Activated CD8-positive, alpha-beta memory T cell treated with anti-CD3 and anti-CD28 coated beads, Interleukin-2, amount 50 U/mL, for 4 hours (primary cell): Measurements from ENCODE around the gene ABI1.

ENCODE experiments used
- DNase-seq: peaks from one replicate; pipeline ENCODE4 v3.0.0-alpha.2; 2020

The ABI1 gene

DNA sequence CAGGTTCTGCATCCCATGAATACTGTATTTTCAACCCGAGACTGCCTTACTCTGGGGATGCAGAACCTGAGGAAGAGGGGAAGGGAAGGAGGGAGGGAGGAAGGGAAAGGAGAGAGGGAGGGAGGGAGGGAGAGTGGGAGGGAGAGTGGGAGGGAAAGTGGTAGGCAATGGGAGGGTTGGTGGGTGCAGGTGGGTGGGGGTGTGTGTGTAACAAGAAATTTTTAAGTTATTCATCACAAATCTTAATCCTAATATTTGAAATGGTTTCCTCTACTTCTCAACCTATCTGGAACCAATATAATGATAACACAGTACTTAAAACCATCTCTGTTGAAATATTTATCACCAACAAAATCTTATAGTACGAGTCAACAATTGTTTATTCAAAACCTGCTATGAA is 95.2 kb downstream of the ABI1 start:
- no peak for DNase-seq

DNA sequence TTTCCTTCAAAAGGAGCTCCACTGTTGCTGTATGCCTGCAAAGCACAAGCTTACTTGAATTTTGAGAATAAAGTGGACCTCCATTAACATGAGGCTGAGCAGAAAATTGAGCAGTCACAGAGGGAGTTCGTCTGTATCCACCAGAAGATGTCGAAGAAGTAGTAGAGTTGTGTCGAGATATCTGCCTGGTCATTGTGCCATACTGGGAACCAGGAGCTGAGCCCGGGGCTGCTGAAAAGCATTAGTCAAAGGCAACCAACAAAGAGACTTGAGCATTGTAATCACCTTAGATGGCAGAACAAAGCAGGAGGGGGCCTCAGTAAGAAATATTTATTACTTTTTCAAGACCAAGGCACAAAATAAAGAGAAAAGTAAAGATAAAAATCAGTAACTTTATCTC is 101.8 kb downstream of the ABI1 start:
- no peak for DNase-seq

DNA sequence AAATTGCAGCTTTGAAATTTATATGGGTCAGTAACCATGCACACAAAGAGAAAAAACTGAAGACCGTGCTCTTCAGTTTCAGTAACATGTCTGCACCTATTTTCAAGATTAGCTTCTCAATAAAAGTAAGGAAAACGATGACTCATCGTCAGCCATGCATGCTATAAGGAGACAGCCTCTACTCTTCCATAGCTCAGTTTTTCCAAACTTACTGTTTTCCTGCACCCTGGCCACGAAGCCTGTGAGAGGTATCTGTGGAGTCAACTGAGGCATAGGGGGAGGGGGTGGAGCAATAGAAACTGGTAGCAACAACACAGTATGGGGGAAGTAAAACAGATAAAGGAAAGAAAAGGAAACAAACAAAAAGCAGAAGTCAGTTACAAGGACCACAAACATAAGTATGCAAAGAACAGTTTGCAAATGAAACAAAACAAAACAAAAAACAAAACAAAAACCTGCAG is 105.3 kb downstream of the ABI1 start:
- no peak for DNase-seq

DNA sequence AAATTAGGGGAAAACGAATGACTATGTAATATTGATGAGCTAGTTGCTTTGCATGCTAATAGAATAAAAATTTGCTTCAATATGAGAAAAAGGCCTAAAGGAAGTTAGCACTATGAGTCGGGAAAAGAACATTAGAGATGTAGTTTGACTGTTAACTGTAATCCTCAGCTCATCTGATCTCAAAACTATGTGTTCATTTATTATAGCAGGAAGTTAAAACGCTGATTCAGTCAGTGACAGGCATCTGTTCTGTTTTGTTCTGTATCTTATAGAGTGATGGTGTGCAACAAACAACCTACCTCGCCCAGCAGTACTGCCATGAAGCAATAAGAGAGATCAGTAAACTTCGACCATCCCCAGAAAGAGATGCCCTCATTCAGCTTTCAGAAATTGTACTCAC is 114.7 kb downstream of the ABI1 start:
- no peak for DNase-seq

DNA sequence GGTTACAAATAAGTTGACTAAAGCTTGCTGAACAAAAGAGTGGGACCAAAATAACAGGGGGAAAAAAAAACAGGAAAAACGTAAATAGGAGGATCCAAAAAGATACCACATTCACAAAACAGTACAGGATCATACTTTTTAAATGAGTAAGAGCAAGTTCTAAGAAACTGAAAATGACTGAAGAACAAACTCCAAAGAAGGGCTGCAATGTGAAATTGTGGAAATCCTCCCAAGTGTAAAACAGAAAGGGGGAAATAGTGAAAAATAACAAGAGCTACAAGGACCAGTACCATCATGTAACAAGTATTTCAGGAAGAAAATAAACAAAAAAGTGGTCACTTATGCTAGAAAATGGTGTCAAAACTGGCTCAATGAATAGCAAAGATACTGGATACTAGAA is 116.9 kb downstream of the ABI1 start:
- DNase-seq = no peak

DNA sequence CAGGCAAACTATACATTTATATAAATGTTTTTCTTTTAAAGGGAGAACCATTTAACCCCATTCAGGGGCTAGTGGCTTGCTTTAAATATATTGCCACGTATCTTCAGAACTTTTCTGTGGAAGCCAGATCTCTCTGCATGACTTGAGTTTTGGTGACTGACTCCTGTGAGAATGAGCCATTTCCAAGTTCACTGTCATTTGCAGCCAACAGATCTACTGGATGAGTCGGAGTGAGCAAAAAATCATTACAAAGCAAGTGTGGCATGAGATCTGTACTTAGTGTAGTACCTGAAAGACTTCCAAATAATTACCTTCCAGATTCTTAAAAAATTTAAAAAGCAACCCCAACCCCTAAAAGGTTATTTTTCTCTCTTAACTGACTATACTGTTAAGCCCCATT is 117.7 kb downstream of the ABI1 start:
- no peak for DNase-seq

DNA sequence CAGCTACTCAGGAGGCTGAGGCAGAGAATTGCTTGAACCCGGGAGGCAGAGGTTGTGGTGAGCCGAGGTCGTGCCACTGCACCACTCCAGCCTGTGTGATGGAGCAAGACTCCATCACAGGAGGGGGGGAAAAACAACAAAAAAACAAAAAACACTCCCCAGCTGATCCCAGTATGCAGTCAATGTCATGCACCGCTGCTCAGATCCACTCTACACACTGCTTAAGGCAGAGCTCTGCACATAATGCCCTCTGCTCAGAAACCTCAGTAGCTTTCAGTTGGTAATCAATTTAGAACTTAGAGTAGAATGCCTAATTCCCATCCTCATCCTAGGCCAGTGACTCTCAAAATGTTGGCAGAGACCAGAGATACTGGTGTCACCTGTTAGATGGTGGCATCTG is 119.4 kb downstream of the ABI1 start:
- no peak for DNase-seq

DNA sequence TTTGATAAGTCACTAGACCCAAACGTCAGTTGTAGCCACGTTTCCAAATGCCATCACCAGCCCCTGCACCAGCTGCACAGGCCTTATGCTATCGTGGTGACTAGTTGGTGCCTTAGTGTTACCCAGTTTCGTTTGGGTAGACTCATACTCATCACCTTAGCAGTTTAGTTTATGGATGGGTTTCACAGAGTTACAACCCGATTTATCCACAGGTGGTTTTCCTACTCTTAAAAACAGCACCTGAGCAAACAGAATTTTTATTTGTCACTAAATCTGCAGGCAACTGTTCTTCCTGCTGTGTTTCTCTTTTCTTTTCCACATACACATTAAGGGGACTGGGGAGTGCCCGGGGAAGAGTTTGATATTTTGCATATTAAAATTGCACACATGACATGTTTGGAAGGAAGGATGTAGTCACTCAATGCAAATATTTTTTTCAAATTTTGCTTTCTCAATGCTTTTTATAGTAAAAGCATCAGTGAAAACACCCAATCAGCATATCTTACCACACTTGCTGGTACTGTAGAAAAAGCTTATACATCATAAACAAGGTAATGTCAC is 121.6 kb downstream of the ABI1 start:
- no peak for DNase-seq

DNA sequence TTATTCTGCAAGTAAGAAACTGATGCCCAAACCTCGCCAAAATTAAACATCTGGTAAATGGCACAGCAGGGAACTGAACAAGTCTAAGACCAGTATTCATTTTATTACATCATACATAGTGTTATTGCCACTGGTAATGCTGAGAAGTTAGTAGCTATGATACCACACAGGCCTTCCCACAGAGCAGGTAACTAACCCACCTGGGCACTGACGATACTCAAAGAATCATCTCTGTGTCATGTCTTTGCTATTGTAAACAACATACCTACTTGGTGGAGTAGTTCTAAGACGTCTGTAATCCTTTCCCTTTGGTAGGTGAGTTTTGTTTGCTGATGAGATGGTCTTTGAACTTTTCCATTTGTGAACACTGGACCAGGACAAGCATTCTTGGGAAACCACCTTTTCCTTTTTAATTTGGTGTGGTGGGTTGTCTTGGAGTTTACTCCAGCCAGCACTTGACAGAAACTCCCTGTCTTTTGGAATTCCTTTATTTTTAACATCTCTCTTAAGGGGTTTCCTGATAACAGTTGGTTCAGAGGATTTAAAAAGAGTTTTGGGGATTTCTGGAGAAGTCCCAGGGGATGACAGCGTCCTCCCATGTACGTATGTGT is 122.4 kb downstream of the ABI1 start:
- DNase-seq = no peak

DNA sequence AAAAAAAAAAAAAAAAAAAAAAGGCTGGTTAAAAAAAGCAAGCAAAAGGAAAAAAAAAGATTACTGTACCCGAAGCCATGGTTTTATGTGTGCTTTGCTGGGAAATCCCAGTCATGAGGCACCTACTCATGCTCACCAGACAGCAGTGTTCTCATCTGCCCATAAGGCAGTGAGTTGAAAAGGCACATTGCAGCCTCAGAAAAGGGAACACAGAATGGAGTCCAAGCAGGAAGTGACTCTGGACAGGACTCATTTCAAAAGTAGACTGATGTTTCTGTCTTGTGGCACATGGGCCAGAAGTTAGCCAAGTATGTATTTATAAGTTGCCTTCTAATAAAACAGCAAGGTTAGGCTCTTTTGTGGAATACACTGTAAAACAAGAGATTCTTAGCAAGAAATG is 123.0 kb downstream of the ABI1 start:
- no peak for DNase-seq

DNA sequence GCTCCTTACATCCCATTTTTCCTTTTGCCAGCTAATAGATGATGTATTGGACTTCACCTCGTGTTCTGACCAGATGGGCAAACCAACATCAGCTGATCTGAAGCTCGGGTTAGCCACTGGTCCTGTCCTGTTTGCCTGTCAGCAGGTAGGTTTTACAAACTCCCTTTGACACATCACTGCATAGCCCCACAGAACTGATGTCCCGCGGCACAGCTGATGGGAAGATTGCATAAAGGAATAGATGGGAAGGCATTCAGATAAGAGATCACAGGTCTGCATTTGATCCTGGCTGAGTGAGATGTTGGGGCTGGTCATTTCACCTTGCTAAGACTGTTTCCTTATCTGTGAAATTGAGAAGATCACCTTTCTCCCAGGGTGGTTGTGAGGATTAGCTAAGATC is 125.3 kb downstream of the ABI1 start:
- no peak for DNase-seq

DNA sequence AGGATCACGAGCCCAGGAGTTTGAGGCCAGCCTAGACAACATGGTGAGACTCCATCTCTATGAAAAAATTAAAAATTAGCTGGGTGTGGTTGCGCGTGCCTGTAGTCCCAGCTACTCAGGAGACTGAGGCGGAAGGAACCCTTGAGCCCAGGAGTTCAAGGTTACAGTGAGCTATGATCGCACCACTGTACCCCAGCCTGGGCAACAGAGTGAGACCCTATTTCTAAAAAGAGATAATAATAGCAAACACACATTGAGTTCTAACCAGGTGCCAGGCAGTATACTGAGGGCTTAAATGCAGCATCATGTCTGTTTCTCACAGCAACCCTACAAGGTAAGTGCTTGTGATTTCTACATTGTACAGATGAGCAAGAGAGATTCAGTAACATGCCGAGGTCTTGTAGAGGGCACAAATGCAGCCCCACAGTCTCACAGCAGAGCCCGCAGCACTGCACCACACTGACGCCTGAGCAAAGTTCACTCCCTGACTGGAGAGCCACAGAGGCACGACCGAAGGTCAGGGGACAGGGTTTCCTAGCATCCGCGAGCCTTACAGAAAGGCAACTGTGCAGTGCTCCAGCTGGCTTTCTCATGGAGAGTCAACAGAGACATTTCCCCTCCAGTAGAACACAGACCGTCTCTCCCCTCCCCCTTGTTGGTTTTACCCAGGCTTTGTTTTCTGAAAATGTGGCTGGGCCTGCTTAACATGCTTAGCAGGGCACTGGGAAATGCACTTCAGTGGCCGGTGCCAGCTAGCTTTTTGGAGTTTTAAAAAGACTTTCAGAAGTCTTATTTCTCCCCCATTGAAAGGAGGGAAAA is 126.8 kb downstream of the ABI1 start:
- DNase-seq = no peak

DNA sequence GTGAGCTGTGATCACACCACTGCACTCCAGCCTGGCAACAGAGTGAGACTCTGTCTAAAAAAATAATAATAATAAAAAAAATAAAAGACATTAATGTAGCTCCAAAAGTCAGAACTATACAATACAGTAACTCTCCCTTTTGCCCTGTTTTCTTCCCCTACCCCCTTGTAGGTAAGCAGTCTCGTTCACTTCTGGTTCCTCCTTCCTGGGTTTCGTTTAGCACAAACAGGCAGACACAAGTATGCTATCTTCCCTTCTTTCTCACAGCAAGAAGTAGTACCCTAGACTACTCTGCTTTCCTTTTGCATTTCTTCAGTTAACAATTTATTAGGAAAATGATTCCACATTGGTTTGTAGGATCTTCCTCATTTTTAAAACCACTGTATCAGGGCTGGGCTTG is 130.2 kb downstream of the ABI1 start:
- no peak for DNase-seq

DNA sequence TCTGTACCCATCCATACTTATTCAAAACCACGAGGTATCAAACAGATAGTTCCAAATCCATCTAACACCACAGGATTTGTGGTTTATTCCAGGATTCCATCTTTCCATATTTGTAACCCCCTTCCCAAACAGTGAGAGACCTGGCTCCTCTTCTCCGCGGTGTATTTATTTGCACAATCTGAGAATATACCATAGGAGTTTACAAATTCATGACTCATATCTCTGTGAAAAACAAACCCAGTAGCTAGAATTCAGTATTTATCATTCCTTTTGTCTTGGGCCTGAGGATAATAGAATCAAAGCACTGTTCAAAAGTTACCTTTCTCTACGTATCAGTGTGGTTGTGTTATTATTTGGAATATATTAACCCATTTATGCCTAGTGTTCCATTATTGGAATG is 131.4 kb downstream of the ABI1 start:
- no peak for DNase-seq

DNA sequence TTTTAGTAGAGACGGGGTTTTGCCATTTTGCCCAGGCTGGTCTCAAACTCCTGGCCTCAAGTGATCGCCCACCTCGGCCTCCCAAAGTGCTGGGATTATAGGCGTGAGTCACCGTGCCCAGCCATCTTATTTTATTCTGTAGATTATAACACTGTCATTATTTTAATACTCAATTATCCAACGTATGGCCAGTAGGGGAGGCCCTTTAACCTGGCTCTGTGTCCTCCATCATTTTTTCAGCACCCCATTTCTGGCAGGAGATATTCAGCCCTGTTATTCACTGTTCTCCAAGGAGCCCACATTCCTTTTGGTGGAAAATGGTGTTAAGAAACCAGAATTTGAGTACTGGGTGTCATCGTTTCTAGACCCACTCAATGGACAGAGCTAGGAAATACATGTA is 131.8 kb downstream of the ABI1 start:
- no peak for DNase-seq

DNA sequence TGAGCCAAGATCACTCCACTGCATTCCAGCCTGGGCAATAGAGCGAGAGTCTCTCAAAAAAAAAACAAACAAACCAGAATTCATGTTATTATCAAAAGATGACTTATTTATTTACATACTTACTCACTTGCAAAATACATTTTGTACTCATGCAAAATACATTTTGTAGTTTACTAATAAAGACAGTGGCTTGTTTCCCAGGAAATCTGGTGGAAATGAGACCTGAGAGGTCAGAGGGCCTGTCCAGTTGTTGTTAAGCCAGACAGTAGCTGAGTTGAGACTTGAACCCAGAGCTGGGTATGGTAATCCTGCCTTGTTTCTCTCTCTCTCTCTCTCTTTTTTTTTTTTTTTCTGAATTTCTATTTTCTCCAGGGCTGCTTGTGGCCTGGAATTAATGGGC is 133.8 kb downstream of the ABI1 start:
- no peak for DNase-seq

DNA sequence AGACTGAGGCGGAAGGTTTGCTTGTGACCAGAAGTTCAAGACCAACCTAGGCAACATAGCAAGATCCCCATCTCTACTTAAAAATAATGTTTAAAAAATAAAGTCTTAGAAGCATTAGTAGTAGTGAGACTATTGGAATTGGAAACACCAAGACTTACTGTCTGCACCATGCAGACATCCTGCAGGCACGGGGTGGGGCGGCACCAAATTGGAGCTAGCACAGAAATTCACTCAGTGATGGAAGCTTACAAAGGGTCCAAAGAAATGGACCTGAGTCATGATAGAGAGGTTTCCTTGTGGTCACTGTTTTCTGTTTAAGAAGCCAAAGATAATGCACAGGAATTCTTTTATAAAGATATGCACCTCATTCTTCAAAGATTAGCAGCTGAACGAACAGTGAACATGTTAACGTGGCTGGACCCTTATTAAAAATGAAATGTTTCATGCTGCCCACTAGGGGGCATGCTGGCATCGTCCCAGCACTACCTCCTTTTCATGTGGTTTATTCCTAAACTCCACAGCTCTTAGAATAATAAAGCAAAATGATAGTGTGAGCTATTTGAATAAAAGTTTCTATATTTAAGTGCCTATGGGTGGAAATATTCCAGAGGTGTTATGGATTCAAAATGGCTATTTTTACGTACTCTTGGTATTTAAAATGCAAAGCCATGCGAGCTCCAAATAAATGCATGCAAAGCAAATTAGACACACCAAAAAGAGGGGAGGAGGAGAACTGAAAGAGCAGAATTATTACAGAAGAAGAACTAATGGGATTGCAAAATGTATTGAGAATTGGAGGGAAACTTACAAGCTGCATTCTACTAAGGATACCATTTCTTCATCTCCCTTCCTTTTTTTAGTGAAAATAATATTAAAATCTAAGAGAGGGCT is 134.7 kb downstream of the ABI1 start:
- peak; percentile 41 for DNase-seq

DNA sequence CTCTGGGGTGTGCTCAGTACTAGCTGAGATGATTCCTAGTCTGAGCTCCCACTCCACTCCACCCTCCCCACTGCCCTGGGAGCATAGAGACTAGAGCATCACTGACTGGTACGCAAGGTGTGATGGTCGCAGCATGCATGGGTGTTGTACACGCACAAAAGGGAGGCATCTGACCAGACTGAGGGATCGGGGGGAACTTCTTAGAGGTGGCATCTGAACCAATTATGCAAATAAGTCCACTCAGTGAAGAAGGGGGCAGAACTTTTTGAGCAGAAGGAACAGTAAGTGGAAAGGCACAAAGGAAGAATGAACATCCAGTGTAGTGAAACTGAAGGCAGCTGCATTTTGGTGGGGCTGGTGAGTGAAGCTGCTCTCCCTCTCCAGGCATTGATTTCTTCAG is 137.7 kb downstream of the ABI1 start:
- no peak for DNase-seq

DNA sequence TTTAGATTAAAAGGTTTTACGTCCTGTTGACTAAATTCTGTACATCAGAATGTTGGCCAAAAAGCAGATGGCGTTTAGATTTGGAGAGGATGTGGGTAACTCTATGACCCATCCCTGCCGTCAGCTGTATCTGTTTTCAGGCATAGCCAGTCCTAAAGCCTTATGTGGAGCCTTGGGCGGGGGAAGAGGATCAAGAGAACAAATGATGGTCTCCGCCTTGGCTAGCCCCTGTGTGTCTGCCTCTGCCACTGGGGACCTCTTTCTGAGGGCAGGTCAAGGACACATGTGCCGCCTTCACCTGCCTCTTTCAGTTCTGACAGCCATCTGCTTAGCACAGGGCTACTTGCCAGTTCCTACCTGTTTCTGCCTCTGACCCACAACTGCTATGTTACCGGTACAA is 139.2 kb downstream of the ABI1 start:
- DNase-seq = peak; percentile 24

DNA sequence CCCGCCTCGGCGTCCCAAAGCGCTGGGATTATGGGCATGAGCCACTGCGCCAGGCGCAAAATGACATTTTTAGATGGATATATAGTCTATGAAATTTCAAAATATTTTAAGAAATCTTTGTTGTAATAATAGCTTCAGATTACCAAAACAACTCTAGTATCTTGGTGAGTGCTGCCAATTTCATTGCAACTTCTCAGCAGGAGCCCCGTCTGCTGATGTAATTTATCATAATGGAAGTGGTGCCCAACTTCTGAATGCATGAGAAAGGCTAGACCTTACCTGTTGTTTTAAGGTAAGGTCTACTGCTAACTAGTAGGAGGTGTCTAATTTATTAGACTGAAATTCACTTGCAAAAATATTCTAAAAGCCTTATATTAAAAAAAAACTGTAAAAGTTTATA is 143.3 kb downstream of the ABI1 start:
- no peak for DNase-seq

DNA sequence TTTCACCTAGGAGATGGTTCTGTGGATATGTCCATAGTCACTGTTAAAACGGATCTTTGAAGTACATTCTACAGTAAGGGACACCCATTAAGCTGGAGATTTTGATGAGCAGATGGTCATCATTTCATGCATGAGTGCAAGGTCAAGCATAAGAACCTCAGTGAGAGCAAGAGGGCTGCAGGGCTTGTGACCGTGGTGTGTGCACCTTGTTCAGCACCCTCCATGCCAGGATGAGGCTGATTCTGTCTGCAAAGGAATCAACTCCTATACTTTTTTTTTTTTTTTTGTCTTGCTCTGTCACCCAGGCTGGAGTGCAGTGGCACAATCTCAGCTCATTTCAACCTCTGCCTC is 145.6 kb downstream of the ABI1 start:
- DNase-seq = no peak

DNA sequence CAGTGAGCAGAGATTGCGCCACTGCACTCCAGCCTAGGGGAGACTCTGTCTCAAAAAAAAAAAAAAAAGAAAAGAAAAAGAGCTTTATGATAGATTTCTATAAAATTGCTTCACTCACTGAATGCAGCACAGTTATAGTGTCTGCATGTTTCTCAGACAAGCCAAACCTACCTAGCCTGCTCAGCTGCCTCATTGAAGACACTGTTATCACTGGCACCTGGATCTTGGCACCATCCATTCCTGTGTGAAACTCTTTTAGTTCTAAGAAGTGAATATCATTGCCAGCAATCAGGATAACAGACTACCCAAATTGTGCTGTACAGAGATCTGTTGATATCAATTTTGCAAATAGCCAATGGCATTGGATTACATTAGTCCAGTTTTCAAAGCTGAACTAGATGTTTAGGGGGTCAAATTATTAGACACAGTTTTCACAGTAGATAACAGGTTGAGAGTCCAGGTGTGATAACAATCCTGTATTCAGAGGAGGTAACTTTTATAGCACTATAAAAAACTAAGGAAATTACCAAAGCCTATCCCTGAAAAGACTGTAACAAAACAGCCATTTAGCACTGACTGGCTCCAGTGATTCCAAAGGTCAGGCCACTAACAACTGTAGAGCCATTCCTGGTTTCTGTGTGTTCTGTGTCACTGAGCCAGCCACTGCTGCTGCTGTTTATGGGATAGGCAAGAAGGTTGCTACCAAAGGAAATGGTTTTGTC is 146.2 kb downstream of the ABI1 start:
- no peak for DNase-seq

DNA sequence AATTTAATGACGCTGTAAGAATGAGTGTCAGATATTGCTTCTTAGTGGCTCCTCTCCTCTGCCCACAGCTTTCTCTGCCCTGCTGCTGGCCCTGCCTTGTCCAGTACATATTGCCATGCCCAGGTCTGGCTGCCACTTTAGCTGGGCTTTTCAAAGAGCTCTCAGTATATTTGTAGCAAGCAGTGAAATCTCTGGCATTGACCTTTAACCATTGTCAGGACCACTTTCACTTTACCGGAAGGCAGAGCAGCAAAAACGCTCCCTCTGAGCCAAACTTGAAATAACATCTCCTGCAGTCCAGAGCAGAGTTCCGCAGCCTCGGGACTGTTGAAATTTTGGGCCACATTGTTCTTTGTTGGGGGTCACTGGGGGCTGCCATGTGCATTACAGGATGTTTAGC is 149.4 kb downstream of the ABI1 start:
- no peak for DNase-seq
